ENCODE results near the gene RNF17. TPM values are rescaled to one million over a fixed set of nuclear protein-coding genes. Genes with fewer than 3 reads are reported as not detected.
"Not testable (repeated sequence)": the region's sequence is repeated elsewhere in the genome, so short reads cannot be mapped to it uniquely, and the experiment has no call there.

Gene RNF17
- total RNA-seq, 1 donor from 2014 or later: not detected

DNA sequence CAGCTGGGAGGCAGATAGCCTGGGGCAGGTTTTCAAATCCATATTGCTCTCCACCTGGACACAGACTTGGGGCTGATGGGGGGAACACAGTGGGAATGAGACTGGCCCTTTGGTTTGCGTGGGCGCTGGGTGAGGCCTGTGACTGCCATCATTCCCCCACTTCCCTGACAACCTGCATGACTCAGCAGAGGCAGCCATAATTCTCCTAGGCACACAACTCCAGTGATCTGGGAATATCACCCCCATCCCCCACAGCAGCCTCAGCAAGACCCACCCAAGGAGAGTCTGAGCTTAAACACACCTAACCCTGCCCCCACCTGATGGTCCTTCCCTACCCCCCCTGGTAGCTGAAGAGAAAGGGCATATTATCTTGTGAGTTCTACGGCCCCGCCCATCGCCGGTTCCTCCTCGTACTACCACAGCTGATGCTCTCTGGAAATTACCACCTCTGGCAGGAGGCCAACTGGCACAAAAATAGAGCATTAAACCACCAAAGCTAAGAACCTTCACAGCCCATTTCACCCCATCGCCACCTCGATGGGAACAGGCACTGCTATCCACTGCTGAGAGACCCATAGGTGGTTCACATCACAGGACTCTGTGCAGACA is 71.0 kb downstream of the RNF17 start:
- DNase-seq (ENCODE audit: low spot score): no peak
- intact Hi-C loops (cut with DNase I): no loop called here

DNA sequence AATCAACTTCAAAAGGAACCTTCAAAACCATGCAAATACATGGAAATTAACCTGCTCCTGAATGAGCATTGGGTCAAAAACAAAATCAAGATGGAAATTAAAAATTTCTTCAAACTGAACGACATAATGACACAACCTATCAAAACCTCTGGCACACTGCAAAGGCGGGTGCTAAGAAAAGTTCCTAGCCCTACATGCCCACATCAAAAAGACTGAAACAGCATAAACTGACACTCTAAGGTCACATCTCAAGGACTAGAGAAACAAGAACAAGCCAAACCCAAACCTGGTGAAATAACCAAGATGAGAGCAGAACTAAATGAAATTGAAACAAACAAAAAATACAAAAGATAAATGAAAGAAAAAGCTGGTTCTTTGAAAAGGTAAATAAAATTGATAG is 73.6 kb downstream of the RNF17 start:
- DNase-seq (ENCODE audit: low spot score); intact Hi-C loops (cut with DNase I): not testable (repeated sequence)

DNA sequence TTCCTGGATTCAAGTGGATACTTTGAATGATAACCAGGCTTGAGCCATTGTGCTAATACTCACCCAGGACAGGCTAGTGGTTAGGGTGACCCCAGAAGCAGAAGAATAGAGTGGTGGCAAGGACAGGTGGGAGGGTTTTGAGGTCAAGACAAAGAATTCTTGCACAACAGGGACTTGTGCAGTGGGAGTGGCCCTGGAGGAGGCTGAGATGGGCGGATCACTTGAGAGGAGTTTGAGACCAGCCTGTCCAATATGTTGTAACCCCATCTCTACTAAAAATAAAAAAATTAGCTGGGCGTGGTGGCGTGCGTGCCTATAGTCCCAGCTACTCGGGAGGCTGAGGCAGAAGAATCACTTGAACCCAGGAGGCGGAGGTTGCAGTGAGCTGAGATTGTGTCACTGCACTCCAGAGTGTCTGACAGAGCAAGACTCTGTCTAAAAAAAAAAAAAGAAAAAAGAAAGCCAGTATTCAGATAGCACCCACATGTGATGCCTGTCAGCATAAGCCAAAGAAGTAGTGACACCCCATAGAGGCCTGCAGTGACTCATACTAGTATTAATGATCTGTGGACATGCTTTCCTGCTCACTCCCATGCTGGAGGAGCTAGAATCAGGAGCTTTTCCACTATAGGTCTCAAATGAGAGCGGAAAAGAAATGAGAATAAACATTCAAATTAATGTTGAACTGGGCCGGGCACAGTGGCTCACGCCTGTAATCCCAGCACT is 78.7 kb downstream of the RNF17 start:
- intact Hi-C loops (cut with DNase I): no loop called here
- no peak for DNase-seq (ENCODE audit: low spot score)

DNA sequence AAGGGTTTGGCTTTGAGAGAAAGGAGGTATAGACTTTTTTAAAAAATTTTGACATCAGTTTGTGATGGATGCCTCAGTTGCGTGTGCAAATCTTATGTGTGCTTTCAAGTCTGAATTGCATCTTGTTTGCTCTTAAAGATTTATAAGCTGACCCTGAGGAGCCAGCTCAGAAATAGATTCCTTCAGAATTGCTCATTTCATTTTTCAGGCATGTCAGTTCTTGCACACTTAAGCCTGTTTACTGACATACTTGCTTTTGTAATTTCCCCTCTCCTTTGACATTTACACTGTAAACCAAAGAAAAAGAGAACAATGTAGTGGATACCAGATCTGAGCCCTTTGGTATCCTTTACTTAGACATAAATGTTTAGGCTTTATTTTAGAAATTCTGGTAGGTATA is 87.6 kb downstream of the RNF17 start:
- intact Hi-C loops (cut with DNase I): no loop called here
- no peak for DNase-seq (ENCODE audit: low spot score)

DNA sequence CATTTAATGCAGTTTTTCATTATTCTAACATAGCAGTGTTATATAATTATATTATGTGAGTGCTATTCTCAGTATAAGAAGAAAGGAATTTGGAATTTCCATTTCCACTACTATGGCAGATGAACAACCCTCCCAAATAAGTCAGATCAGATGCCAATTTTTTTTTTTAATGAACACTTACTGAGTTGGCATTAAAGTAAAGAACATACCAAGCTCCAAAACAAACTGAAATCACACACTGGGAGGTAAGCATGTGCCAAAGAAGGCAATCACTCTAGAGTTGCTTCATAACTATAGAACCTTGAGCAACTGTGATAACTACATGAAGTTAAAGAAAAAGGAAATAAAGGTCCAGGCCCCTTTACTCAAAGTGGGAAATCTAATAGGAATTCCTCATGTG is 90.3 kb downstream of the RNF17 start:
- no peak for DNase-seq (ENCODE audit: low spot score)
- intact Hi-C loops (cut with DNase I): no loop called here

DNA sequence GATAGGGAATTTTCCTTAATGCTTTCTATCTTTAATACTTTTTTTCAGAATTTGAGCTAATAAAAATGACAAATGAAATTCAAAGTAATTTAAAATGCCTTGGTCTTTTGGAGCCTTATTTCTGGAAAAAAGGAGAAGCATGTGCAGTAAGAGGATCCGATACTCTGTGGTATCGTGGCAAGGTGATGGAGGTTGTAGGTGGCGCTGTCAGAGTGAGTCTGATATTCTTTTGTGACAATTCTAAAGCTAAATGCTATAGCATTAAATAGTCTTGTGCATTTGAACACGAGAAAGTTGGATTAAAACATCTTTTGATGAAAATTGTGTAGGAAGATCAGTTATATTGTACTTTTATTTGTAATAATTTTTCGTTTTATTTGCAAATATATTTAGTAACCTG is 95.0 kb downstream of the RNF17 start:
- intact Hi-C loops (cut with DNase I): no loop called here
- no peak for DNase-seq (ENCODE audit: low spot score)

DNA sequence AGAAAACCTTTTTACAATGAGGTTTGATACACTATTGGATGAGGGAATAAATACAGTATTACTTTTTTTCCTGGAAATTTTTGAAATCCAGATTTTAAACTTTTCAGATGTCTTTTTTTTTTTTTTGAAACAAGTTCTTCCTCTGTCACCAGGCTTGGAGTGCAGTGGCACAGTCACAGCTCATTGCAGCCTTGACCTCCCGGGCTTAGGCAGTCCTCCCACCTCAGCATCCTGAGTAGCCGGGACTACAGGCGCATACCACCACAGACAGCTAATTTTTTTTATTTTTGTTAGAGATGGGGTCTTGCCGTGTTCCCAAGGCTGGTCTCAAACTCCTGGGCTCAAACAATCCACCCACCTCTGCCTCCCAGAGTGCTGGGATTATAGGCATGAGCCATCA is 96.8 kb downstream of the RNF17 start:
- DNase-seq (ENCODE audit: low spot score): no peak
- intact Hi-C loops (cut with DNase I): no loop called here

DNA sequence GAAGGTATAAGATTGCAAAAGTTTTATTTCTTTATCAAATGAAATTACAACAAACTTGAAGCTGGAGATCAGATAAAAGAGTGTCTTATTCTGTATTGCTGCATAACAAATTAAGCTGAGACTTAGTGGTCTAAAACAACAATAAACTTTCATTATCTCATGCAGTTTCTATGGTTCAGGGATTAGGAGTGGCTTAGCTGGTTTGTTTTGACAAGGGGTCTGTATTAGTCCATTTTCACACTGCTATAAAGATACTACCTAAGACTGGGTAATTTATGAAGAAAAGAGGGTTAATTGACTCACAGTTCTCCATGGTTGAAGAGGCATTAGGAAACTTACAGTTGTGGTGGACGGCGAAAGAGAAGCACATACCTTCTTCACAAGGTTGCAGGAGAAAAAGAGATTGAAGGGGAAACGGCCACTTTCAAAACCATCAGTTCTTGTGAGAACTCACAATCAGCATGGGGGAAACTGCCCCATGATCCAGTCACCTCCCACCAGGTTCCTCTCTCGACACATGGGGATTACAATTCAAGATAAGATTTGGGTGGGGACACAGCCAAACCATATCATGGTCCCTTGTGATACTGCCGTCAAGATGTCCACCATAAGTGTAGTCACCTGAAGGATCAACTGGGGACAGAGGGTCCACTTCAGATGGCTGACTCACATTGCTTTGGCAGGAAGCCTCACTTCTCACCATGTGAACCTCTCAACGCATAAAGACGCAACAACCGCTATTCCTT is 97.8 kb downstream of the RNF17 start:
- intact Hi-C loops (cut with DNase I): no loop called here
- DNase-seq (ENCODE audit: low spot score): no peak

DNA sequence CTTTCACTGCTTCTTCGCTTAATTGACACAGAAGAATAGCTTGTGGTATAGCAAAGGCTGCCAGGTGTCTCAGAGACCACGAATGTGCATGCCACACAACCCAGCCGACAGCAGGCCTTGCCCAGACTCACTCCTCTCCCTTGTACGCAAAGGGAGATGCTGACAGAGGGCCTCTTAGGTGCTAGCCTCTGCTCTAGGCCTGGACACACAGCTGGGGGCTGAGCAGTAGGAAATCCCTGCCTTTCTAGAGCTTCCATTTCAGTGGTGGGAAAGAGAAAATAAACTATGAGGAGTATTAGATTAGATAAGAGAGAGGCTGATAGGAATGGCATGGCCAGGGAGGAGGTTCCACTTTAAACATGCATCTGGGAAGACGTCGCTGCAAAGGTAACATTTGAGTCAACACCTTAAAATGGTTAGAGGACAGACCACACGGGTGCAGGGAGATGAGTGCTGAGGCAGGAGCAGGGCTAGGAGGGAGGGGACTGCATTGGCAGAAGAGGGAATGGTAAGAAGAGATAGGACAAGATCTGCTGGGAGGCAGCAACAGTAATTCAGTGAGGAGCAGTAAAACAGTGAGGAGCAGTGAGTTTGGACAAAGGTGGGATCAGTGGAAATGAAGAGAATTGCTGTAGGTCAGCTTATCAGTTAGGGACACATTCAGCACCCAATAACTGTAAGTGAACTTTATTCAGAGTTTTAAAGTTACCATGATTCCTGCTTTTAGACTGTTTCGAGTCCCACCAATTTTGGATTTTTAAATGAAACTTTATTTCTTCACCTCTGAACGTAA is 100.0 kb downstream of the RNF17 start:
- intact Hi-C loops (cut with DNase I): no loop called here
- no peak for DNase-seq (ENCODE audit: low spot score)

DNA sequence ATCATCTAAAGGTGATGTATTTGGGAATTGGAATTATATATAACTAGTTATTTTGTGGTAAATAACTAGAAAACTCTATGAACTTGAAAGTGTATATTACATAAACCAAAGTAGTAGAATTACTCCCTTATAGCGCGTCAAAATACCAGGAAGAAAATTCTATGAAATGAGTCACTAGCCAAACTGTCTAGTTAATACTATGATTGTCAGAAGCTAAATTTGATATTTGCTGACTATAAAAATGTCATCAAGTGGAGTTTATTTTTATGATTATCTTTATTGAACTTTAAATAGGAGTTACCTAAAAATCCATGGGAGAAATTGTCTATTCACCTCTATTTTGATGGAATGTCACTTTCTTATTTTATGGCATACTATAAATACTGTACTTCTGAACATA is 100.6 kb downstream of the RNF17 start:
- intact Hi-C loops (cut with DNase I): no loop called here
- no peak for DNase-seq (ENCODE audit: low spot score)

DNA sequence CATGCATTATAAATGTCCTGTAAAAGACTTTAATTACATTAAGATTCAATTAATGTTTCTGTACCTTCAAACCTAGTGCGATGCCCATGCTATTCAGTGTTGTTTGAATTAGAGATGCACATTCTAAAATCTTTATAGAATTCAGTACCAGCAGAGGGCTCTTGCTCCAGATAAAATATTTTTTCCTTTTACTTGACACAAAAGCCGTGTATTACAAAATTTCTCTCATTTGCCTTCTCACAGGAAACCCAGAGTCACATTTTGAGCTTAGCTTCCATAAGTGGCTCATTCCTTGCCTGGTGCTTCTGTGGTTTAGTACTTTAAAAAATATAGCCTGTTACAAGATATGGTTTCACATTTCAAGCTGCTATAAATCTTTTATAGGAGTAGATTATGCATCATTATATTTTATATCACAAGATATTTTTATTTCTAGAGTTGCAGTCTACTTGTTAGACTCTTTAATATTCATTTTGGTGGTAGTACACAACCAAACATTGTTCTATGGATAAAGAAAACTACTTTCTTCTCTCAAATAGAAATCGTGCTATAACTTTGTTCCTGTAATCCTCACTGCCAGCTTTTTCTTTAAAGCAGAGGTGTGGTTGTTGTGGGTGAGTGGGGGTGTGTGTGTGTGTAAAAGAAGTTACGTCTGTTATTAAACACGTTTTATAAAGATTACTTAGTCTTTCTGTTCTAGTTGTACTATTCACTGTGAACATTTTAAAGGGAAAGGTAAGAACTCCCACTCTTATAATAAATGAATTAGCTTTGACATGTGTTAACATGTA is 101.4 kb downstream of the RNF17 start:
- intact Hi-C loops (cut with DNase I): no loop called here
- no peak for DNase-seq (ENCODE audit: low spot score)

DNA sequence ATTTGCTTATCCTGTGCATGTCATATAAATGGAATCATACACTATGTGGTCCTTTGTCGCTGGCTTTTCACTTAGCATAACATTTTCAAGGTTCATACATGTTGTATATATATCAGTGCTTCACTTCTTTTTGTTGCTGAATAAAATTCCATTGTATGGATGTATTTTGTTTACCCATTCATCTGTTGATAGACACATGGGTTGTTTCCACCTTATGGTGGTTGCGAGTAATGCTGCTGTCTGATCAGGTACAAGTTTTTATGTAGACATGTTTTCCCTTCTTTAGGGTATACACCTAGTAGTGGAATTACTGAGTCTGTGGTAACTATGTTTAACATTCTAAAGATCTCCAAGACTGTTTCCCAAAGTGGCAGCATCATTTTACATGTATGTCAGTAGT is 102.5 kb downstream of the RNF17 start:
- intact Hi-C loops (cut with DNase I): no loop called here
- DNase-seq (ENCODE audit: low spot score): no peak

DNA sequence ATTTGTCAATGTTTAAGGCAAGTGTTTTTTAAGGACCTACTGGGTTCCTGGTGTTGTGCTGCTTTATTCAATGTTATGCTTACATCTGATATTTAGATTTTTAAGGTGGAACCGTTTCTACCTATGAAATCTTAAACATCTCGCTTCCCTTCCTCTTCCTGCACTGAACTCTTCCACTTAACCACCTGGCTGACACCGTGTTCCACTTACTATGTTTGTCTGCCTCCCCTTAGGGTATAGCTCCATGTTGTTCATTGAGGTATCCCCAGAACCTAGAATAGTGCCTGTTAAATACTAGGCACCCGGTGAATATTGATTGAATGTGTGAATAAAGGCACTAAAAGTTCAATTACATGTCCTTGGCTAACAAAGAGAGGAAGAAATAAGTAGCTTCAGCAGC is 104.9 kb downstream of the RNF17 start:
- intact Hi-C loops (cut with DNase I): no loop called here
- DNase-seq (ENCODE audit: low spot score): no peak

DNA sequence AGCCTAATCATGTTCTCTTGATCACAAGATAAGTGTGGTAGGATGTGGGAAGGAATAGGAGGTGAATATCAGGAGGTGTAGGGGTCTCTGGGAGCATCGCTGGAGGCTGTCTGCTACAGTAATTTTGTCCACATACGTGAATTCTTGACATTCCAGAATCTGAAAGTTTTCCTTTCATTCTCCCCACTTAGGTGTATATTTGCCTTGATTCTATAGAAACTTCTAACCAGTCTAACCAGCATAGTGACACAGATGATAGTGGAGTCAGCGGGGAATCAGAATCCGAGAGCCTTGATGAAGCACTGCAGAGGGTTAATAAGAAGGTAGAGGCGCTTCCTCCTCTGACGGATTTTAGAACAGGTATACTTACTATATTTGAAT is 106.4 kb downstream of the RNF17 start:
- no peak for DNase-seq (ENCODE audit: low spot score)
- intact Hi-C loops (cut with DNase I): no loop called here

DNA sequence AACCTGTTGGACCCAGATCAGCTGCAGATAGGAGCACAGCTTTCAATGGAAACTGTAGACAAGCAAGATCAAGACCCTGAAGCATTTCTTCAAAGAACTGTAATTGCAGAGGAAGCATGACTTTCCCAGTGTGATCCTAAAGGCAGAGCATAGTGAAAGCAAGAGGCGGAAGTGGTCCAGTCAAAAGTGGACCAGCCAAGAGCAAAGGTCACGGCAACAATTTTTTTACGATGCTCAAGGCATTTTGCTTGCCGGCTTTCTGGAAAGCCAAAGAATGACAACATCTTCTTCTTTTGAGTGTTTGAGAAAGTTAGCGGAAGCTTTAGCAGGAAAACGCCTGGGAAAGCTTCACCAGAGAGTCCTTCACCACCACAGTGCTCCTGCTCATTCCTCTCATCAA is 111.6 kb downstream of the RNF17 start:
- no peak for DNase-seq (ENCODE audit: low spot score)
- intact Hi-C loops (cut with DNase I): no loop called here

DNA sequence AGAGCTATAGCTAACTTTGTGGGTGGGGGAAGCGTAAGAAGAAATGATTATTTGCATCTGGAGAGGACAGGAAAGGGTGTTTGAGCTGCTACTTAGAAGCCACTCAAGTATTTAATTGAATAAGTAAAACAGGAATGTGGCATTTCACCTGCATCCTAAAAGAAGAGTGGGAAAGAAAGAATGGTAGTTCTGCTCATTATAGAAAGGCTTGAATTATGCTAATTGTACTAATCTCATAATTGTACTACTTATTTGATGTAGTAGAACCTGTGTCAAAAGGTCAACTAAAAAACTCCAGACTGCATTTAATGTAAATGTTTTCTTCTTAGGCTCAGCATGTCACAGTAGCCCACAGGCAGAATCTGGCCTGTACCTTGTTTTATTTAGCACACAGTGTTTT is 113.6 kb downstream of the RNF17 start:
- DNase-seq (ENCODE audit: low spot score): no peak
- intact Hi-C loops (cut with DNase I): no loop called here

DNA sequence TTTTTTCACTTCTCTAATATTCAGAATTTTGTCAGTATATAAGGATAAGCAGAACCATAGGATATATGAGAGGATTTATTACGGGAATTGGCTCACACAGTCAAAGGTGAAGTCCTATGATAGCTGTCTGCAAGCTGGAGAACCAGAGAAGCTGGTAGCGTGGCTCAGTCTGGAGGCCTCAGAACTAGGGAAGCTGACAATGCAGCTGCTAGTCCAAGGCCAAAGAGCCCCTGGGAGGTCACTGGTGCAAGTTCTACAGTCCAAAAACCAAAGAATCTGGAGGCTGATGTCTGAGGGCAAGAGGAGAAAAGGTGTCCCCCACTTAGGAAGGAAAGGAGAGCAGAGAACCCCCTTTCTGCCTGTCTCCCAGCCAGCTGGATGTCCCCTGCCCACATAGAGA is 114.4 kb downstream of the RNF17 start:
- no peak for DNase-seq (ENCODE audit: low spot score)
- intact Hi-C loops (cut with DNase I): no loop called here

DNA sequence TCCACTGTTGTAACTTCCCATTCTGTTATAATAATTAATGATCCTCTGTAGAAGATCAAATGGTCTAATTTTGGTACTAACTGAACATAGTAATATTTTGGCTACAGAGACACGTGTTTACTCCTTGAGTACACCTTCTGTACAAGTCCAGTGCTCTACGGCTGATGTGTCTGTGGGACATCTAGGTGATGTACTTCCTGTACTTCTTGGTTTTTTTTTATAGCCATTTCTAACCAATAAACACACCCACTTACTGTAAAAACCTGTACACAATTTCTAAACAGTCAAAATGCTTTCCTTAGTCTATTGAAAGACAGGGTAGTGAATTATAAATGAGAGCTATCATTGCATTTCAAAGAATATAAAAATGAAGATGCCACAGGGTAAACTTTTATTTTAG is 118.7 kb downstream of the RNF17 start:
- intact Hi-C loops (cut with DNase I): no loop called here
- DNase-seq (ENCODE audit: low spot score): no peak

DNA sequence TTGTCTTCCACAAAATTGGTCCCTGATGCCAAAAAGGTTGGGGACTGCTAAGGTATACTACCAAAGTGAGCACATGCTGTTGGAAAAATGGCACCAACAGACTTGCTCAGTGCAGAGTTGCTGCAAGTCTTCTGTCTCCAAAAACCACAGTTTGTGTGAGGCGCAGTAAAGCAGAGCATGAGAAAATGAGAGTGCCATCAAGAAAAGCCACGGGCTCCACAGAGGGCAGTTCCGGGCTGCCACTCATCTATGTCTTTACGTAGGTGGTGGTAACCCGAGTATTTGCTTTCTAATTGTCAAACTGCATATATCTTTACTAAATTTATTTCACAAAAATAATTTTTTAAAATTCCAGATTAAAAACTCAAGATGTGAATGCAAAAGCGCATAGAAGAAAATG is 123.8 kb downstream of the RNF17 start:
- intact Hi-C loops (cut with DNase I): no loop called here
- DNase-seq (ENCODE audit: low spot score): no peak

Measured in cardiac septum (tissue), 1 donor.